Parathyroid adenoma (tissue), 2 donors: ENCODE results near the gene ADIRF.
"Not testable (repeated sequence)": the region's sequence is repeated elsewhere in the genome, so short reads cannot be mapped to it uniquely, and the experiment has no call there.

Experiments
- H2AFZ ChIP-seq: fragments of 300-600 bp; sonication (generic); one replicate; pipeline ENCODE4 v1.7.0; 2017; ENCODE audit warnings: antibody characterized with exemption, mild to moderate bottlenecking
- H3K27ac ChIP-seq: fragments of 300-600 bp; sonication (generic); one replicate; pipeline ENCODE4 v1.7.0; 2017
- H3K27me3 ChIP-seq: fragments of 300-600 bp; sonication (generic); one replicate; pipeline ENCODE4 v1.7.0; 2017; ENCODE audit warnings: low read length; ENCODE audit not compliant: control insufficient read depth, insufficient read depth
- H3K36me3 ChIP-seq: fragments of 300-600 bp; sonication (generic); one replicate; pipeline ENCODE4 v1.7.0; 2017; ENCODE audit warnings: low read length; ENCODE audit not compliant: control insufficient read depth, insufficient read depth
- H3K4me1 ChIP-seq: fragments of 300-600 bp; sonication (generic); one replicate; pipeline ENCODE4 v1.7.0; 2017; ENCODE audit warnings: control low read depth
- H3K4me2 ChIP-seq: fragments of 300-600 bp; sonication (generic); one replicate; pipeline ENCODE4 v1.7.0; 2017; ENCODE audit warnings: low read length
- H3K4me3 ChIP-seq: fragments of 300-600 bp; sonication (generic); one replicate; pipeline ENCODE4 v1.7.0; 2017; ENCODE audit warnings: low read depth, low read length
- H3K79me2 ChIP-seq: fragments of 300-600 bp; sonication (generic); one replicate; pipeline ENCODE4 v1.7.0; 2017; ENCODE audit warnings: control low read depth
- H3K9ac ChIP-seq: fragments of 300-600 bp; sonication (generic); one replicate; pipeline ENCODE4 v1.7.0; 2017; ENCODE audit warnings: mild to moderate bottlenecking
- H3K9me3 ChIP-seq: fragments of 300-600 bp; sonication (generic); one replicate; pipeline ENCODE4 v1.7.0; 2017; ENCODE audit warnings: low read length; ENCODE audit not compliant: control insufficient read depth
- CTCF ChIP-seq: fragments of 300-600 bp; sonication (generic); IDR thresholded peaks from one replicate; pipeline ENCODE4 v1.7.0; 2017; ENCODE audit warnings: antibody characterized with exemption, mild to moderate bottlenecking
- donor health status: primary hyperparathyroidism.

ADIRF gene

DNA sequence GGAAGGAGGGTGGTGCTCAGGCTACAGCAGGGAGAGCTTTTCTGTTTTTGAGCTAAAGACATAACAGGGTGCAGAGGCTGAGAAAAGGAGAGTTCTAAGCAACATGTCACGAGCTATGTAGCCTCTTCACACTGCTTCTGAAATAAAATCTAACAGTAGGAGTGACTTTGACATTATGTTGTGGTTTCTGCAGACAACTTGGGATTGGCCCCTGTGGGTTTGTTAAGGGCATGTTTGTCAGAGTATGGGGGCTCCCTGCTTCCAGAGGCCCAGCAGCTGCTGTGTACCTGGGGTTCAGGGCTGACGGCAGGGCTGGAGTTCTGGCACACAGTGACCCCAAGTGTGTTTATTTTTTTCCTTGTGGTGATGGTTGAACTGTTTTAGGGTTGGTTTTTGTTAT, 35.6 kb upstream of the ADIRF start:
- Histone ChIP-seq H3K9me3 (no peaks in the 10 kb centered on the region), H3K9ac (no peak overlapping the region), H3K4me3 (no peak overlapping the region), H3K36me3 (no peaks in the 10 kb centered on the region), H3K4me1 (no peaks in the 10 kb centered on the region), H3K4me2 (no peak overlapping the region), H3K79me2 (no peaks in the 10 kb centered on the region), H2AFZ (no peak overlapping the region), H3K27ac (no peak overlapping the region), H3K27me3 (no peaks in the 10 kb centered on the region)
- TF ChIP-seq CTCF: no peak

GRCh38 chr10:86934162-86934711, 34.0 kb upstream of the ADIRF start:
- not testable (repeated sequence) for H3K9me3 ChIP-seq, H3K9ac ChIP-seq, H3K4me3 ChIP-seq, H2AFZ ChIP-seq, H3K36me3 ChIP-seq, H3K27ac ChIP-seq, H3K27me3 ChIP-seq, H3K4me2 ChIP-seq, H3K4me1 ChIP-seq, H3K79me2 ChIP-seq

GRCh38 chr10:86936661-86937501, 31.4 kb upstream of the ADIRF start:
- Histone ChIP-seq H3K27me3 (no peaks in the 10 kb centered on the region), H3K9ac (no peak overlapping the region), H3K4me2 (no peak overlapping the region), H3K9me3 (no peaks in the 10 kb centered on the region), H3K27ac (no peak overlapping the region), H2AFZ (no peak overlapping the region), H3K4me3 (no peak overlapping the region), H3K36me3 (no peaks in the 10 kb centered on the region), H3K79me2 (no peaks in the 10 kb centered on the region), H3K4me1 (no peaks in the 10 kb centered on the region)
- no peak for TF ChIP-seq CTCF

GRCh38 chr10:86937502-86938154, 30.7 kb upstream of the ADIRF start:
- Histone ChIP-seq H3K27ac (no peak overlapping the region), H3K9ac (no peak overlapping the region), H3K4me1 (no peaks in the 10 kb centered on the region), H3K4me3 (no peak overlapping the region), H3K4me2 (no peak overlapping the region), H3K36me3 (no peaks in the 10 kb centered on the region), H3K9me3 (no peaks in the 10 kb centered on the region), H3K27me3 (no peaks in the 10 kb centered on the region), H3K79me2 (no peaks in the 10 kb centered on the region), H2AFZ (no peak overlapping the region)
- TF ChIP-seq CTCF: no peak

GRCh38 chr10:86938260-86938659, 30.0 kb upstream of the ADIRF start:
- Histone ChIP-seq H3K36me3 (no peaks in the 10 kb centered on the region), H3K4me2 (no peak overlapping the region)

DNA sequence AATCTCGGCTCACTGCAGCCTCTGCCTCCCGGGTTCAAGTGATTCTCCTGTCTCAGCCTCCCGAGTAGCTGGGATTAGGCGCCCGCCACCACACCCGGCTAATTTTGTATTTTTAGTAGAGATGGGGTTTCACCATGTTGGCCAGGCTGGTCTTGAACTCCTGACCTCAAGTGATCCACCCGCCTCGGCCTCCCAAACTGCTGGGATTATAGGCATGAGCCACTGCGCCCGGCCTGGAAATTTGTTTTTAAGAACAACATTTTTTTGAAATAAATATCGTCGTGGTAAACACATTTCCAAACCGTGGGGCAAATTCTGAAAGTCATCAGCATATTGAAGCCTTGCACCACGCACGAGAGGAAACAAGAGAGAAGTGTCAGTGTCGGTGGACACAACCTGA, 28.2 kb upstream of the ADIRF start:
- not testable (repeated sequence) for H3K4me2 ChIP-seq, H3K4me1 ChIP-seq, H3K36me3 ChIP-seq, H3K79me2 ChIP-seq, H3K9ac ChIP-seq, H3K9me3 ChIP-seq, H3K27me3 ChIP-seq, H3K27ac ChIP-seq, H2AFZ ChIP-seq, H3K4me3 ChIP-seq

More at GRCh38 chr10:86938260-86938659, 30.0 kb upstream of the ADIRF start:
- H3K27ac ChIP-seq: no peak overlapping the region
- H3K4me1 ChIP-seq: no peaks in the 10 kb centered on the region
- H2AFZ ChIP-seq: no peak overlapping the region
- no peaks in the 10 kb centered on the region for H3K79me2 ChIP-seq
- no peak overlapping the region for H3K9ac ChIP-seq
- no peak overlapping the region for H3K4me3 ChIP-seq
- H3K9me3 ChIP-seq: no peaks in the 10 kb centered on the region
- no peaks in the 10 kb centered on the region for H3K27me3 ChIP-seq
- no peak for TF ChIP-seq CTCF
